ENCODE measurements around the gene TMEM97. TPM values are rescaled to one million over a fixed set of nuclear protein-coding genes. Genes with fewer than 3 reads are reported as not detected.

The TMEM97 gene
- total RNA-seq, 4 donors from 2014 or later, result 5.1 to 7.2 (median 6.6) TPM

DNA sequence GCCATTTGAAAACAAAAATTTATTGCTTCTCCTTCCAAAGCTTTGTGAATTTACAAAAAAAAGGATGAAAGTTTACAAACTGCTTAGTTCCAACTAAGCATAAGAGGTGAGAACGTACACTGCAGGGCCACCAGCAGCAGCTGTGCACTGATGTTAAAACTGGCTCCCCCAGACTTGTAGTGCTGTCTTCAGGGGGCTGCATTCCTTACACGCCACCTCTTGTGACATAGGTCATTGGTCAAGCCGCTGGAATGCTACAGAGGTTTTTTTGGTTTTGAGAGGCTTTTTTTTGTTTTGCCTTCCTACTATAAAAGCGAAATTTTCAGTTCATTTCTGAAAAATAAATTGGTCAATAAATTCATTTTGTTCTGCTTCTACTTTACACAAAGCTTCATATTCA lies 9.3 kb downstream of the TMEM97 start:
- peaks cover 0 to 2% of the 10 kb centered on the region in 2 donors for H3K4me1 ChIP-seq
- intact Hi-C loops (cut with DNase I; ENCODE audit: low total_unique reads) (no loop called here), in situ Hi-C loops (cut with MboI; ENCODE audit: low sequenced_read_pairs in 4 of 4) (loop anchor here in 2 of 4 donors (25.0 kb wide), 1 partner anchor 634 kb away; the partner anchor contains the start of gene PHF12 (in 2 of the 2))
- H3K27me3 ChIP-seq, result no peaks in the 10 kb centered on the region
- H3K4me3 ChIP-seq, result no peak overlapping the region
- TF ChIP-seq, protein P1, sequence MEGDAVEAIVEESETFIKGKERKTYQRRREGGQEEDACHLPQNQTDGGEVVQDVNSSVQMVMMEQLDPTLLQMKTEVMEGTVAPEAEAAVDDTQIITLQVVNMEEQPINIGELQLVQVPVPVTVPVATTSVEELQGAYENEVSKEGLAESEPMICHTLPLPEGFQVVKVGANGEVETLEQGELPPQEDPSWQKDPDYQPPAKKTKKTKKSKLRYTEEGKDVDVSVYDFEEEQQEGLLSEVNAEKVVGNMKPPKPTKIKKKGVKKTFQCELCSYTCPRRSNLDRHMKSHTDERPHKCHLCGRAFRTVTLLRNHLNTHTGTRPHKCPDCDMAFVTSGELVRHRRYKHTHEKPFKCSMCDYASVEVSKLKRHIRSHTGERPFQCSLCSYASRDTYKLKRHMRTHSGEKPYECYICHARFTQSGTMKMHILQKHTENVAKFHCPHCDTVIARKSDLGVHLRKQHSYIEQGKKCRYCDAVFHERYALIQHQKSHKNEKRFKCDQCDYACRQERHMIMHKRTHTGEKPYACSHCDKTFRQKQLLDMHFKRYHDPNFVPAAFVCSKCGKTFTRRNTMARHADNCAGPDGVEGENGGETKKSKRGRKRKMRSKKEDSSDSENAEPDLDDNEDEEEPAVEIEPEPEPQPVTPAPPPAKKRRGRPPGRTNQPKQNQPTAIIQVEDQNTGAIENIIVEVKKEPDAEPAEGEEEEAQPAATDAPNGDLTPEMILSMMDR (IDR thresholded peaks at IDR 0.05 in 4 of 5, conservative IDR thresholded peaks at IDR 0.05 in 1 of 5), result no peak
- no peak for TF ChIP-seq POLR2A (IDR thresholded peaks at IDR 0.05)
- H3K9me3 ChIP-seq, result no peaks in the 10 kb centered on the region
- DNase-seq (no peak), ATAC-seq (no peak)
- H3K27ac ChIP-seq, result no peak overlapping the region
- H3K36me3 ChIP-seq, result peaks cover 0 to 46% of the 10 kb centered on the region in 2 donors

DNA sequence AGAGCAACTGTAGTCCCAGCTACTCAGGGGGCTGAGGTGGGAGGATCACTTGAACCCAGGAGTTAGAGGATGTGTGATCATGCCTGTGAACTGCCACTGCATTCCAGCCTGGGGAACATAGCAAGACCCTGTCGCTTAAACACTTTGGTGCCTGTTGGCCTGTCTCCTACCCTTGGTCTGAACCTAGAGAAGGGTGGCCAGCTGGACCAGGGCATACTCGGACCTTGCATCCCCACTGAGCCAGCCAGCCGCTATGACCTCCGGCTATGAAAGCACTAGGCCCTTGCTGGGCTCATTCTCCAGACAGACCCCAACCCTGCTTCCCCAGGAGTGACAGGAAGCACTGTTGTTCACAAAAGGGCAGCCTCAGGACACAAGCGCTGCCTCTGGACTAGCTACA lies 11.7 kb downstream of the TMEM97 start:
- in situ Hi-C loops (cut with MboI; ENCODE audit: low sequenced_read_pairs in 4 of 4), result loop anchor here in 3 of 4 donors (10.0 to 25.0 kb wide), 3 partner anchors 286 to 632 kb away; partner anchors contain the start of genes PHF12 (in 3 of the 3) and NLK (in 1 of the 3)
- H3K27me3 ChIP-seq, result no peaks in the 10 kb centered on the region
- no peak for ATAC-seq
- intact Hi-C loops (cut with DNase I; ENCODE audit: low total_unique reads), result loop anchor here (10.0 kb wide), 1 partner anchor 436 kb away; the partner anchor contains the start of gene LYRM9
- no peak overlapping the region for H3K27ac ChIP-seq
- H3K4me3 ChIP-seq, result no peak overlapping the region
- H3K9me3 ChIP-seq, result no peaks in the 10 kb centered on the region
- TF ChIP-seq POLR2A (IDR thresholded peaks at IDR 0.05), result no peak
- TF ChIP-seq, protein P1 (IDR thresholded peaks at IDR 0.05 in 4 of 5, conservative IDR thresholded peaks at IDR 0.05 in 1 of 5), result no peak
- no peak for DNase-seq
- H3K36me3 ChIP-seq, result peaks cover 0 to 46% of the 10 kb centered on the region in 2 donors
- H3K4me1 ChIP-seq, result peaks cover 14 to 18% of the 10 kb centered on the region in 2 donors

DNA sequence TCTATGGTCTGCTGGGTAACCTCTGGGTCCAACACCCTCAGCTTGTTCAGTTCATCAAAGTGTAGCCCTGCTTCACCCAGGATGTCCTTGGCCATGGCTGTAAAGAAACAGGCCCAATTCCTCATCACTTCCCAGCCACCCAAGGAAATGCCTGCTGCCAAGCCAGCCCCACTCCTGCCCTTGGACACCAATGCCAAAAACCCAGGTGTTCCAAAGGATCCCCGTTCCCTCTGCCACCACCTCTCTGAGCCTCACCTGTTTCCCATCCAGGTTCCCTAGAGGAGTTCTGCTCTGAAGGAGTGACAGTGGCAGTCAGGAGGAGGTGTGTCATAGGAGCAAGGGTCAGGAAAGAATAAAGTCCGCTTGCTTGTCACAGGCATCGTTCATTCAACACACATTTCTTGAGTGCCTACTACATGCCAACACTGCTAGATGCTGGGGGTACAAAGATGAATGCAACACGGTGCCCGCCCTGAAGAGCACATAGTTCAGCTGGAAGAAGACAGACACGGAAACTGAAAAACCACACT lies 13.0 kb downstream of the TMEM97 start:
- peaks cover 0 to 43% of the 10 kb centered on the region in 2 donors for H3K36me3 ChIP-seq
- TF ChIP-seq, protein P1 (IDR thresholded peaks at IDR 0.05 in 4 of 5, conservative IDR thresholded peaks at IDR 0.05 in 1 of 5), result no peak
- TF ChIP-seq POLR2A (IDR thresholded peaks at IDR 0.05), result no peak
- DNase-seq, result no peak
- intact Hi-C loops (cut with DNase I; ENCODE audit: low total_unique reads) (loop anchor here (10.0 kb wide), 1 partner anchor 437 kb away; the partner anchor contains the start of gene LYRM9), in situ Hi-C loops (cut with MboI; ENCODE audit: low sequenced_read_pairs in 4 of 4) (loop anchor here in 3 of 4 donors (10.0 to 25.0 kb wide), 3 partner anchors 287 to 630 kb away; partner anchors contain the start of genes PHF12 (in 3 of the 3) and NLK (in 1 of the 3))
- peaks cover 24 to 27% of the 10 kb centered on the region in 2 donors for H3K4me1 ChIP-seq
- no peak for ATAC-seq
- no peaks in the 10 kb centered on the region for H3K9me3 ChIP-seq
- no peak overlapping the region for H3K4me3 ChIP-seq
- no peaks in the 10 kb centered on the region for H3K27me3 ChIP-seq
- H3K27ac ChIP-seq, result no peak overlapping the region

DNA sequence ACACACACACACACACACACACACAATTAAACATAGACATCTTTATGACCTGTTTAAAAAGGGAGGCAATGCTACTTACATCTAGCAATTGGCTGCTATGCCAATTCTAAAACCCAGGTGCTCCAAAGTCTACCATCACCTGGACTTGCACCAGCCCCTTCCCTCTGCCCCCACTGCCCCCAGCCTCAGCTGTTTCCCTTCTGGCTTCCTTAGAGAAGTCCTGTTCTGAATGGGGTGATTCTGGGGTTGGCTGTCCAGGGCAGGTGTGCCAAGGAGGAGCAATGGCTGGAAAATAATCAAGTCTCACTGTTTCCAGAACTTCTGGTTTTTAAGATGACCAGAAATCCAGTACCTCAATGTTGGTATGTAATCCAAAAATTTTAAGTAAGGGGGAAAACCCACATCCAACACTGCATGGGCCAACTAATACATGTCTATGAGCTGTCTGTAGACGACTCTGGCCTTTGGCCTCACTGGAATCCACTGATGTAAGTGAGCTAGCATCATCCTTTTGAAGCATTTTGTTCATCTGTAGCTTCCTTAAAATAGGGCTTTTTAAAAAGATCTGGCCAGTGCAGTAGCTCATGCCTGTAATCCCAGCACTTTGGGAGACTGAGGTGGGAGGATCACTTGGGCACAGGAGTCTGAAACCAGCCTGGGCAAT lies 14.2 kb downstream of the TMEM97 start:
- in situ Hi-C loops (cut with MboI; ENCODE audit: low sequenced_read_pairs in 4 of 4), result loop anchor here in 3 of 4 donors (10.0 to 25.0 kb wide), 3 partner anchors 288 to 629 kb away; partner anchors contain the start of genes PHF12 (in 3 of the 3) and NLK (in 1 of the 3)
- intact Hi-C loops (cut with DNase I; ENCODE audit: low total_unique reads), result loop anchor here (10.0 kb wide), 1 partner anchor 438 kb away; the partner anchor contains the start of gene LYRM9
- Histone ChIP-seq H3K9me3 (no peaks in the 10 kb centered on the region), H3K27me3 (no peaks in the 10 kb centered on the region), H3K36me3 (peaks cover 0 to 31% of the 10 kb centered on the region in 2 donors), H3K4me1 (peaks cover 34 to 40% of the 10 kb centered on the region in 2 donors), H3K27ac (no peak overlapping the region), H3K4me3 (no peak overlapping the region)
- TF ChIP-seq, protein P1 (IDR thresholded peaks at IDR 0.05 in 4 of 5, conservative IDR thresholded peaks at IDR 0.05 in 1 of 5), result no peak
- TF ChIP-seq POLR2A (IDR thresholded peaks at IDR 0.05), result no peak
- ATAC-seq, result no peak
- DNase-seq, result no peak
